ENCODE data around the gene GALNT7.

The GALNT7 gene

DNA sequence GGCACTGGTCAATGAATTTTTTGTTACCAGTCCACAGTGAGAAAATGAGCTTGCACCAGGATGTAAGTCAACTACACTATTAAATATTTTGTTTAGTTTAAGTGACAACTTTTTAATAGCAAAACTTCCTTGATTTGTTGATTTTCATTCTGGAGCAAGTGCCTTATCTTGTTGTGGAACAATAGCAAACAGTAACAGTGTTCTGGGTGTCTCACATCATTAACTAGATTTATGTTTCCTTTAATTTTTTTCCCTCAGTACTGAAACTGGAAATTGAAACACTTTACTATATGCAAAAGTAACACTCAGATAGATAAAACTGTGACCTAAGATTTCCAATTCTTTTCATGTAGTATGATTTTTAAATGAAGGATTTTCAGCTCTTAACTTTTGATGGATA lies 80.1 kb downstream of the GALNT7 start:
- TF ChIP-seq, protein P1, sequence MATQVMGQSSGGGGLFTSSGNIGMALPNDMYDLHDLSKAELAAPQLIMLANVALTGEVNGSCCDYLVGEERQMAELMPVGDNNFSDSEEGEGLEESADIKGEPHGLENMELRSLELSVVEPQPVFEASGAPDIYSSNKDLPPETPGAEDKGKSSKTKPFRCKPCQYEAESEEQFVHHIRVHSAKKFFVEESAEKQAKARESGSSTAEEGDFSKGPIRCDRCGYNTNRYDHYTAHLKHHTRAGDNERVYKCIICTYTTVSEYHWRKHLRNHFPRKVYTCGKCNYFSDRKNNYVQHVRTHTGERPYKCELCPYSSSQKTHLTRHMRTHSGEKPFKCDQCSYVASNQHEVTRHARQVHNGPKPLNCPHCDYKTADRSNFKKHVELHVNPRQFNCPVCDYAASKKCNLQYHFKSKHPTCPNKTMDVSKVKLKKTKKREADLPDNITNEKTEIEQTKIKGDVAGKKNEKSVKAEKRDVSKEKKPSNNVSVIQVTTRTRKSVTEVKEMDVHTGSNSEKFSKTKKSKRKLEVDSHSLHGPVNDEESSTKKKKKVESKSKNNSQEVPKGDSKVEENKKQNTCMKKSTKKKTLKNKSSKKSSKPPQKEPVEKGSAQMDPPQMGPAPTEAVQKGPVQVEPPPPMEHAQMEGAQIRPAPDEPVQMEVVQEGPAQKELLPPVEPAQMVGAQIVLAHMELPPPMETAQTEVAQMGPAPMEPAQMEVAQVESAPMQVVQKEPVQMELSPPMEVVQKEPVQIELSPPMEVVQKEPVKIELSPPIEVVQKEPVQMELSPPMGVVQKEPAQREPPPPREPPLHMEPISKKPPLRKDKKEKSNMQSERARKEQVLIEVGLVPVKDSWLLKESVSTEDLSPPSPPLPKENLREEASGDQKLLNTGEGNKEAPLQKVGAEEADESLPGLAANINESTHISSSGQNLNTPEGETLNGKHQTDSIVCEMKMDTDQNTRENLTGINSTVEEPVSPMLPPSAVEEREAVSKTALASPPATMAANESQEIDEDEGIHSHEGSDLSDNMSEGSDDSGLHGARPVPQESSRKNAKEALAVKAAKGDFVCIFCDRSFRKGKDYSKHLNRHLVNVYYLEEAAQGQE (IDR thresholded peaks at IDR 0.05; ENCODE audit: insufficient read depth in 1 of 2, low read depth in 2 of 2, low read length in 2 of 2), result no peak
- no peak for TF ChIP-seq POLR2AphosphoS5 (IDR thresholded peaks at IDR 0.05; ENCODE audit: low read depth, low read length)

DNA sequence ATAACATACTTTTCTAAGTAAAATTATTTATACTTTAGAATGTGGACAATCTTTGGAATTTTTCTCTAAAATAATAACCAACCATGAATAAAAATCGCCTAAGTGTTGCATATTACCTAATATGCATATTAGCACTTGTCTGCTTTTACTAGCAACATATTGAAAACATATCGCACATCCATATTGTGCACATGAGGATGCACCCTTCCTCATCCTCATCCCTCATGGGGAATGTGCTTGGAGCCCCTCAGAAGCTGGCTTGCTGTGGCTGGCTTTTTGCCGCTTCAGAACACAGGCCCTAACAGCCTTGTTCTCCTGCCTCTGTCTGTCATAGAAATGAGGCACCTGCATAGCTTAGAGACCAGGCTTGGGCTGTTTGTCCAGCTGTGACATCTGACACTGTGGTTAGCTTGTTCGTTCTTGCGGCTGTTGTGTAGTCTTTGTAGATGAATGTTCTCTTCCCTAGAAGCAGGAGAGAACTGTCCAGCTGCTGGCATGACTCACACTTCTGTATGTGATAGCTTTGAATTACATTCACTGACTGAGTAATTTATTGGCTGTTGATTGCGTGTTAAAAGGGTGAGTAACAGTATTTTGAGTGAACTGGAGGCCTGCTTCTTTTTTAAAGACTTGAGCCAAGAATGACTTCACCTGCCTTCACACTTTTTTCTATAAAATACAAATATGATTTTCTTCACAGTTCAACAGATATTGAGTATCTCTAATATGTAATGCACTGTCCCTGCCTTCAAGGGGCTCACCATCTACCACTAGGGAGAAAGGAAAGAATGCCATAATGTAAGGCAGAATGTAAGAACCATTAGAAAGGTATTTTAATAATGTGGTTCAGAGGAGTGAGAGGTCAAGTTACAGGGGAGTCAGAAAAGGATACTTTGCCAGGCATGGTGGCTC lies 83.7 kb downstream of the GALNT7 start:
- peak; percentile 53 for TF ChIP-seq FOXP2 (optimal IDR thresholded peaks at IDR 0.05; ENCODE audit: borderline replicate concordance, extremely low read depth, extremely low read length, insufficient read depth)
- peak; percentile 25; the same call in 1 of the 2 replicates for TF ChIP-seq TAF1 (IDR thresholded peaks at IDR 0.05; ENCODE audit: borderline replicate concordance, insufficient read depth, low read length)
- no peak for TF ChIP-seq POLR2AphosphoS5 (IDR thresholded peaks at IDR 0.05; ENCODE audit: low read depth, low read length)
- peak; percentile 73; the same call in 1 of the 2 replicates for TF ChIP-seq SIN3A (IDR thresholded peaks at IDR 0.05; ENCODE audit: borderline replicate concordance, insufficient read depth, low read length)
- TF ChIP-seq, protein P1 (IDR thresholded peaks at IDR 0.05; ENCODE audit: insufficient read depth in 1 of 2, low read depth in 2 of 2, low read length in 2 of 2), result peak; percentile 82 to 95

DNA sequence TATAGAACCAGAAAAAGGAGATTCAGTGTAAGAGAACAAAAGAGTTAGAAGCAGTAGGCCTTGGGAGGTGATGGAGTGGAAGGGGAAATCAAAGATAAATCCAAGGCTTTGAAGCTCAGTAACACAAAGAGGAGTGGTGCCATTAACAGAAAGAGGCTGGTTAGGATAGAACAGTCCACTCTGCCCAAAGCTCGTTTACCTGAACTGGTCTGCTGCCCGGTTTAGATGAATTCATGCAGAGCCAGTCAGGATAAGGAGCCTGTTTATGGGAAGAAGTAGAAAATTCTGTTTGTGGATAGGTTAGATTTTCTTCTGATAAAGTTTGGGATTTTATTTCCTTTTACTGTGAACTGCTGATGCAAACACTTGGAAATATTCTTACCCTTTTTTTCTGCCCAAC lies 85.0 kb downstream of the GALNT7 start:
- TF ChIP-seq, protein P1 (IDR thresholded peaks at IDR 0.05; ENCODE audit: insufficient read depth in 1 of 2, low read depth in 2 of 2, low read length in 2 of 2), result no peak
- TF ChIP-seq FOXP2 (optimal IDR thresholded peaks at IDR 0.05; ENCODE audit: borderline replicate concordance, extremely low read depth, extremely low read length, insufficient read depth), result no peak
- TF ChIP-seq TAF1 (IDR thresholded peaks at IDR 0.05; ENCODE audit: borderline replicate concordance, insufficient read depth, low read length), result no peak
- no peak for TF ChIP-seq POLR2AphosphoS5 (IDR thresholded peaks at IDR 0.05; ENCODE audit: low read depth, low read length)
- no peak for TF ChIP-seq SIN3A (IDR thresholded peaks at IDR 0.05; ENCODE audit: borderline replicate concordance, insufficient read depth, low read length)

DNA sequence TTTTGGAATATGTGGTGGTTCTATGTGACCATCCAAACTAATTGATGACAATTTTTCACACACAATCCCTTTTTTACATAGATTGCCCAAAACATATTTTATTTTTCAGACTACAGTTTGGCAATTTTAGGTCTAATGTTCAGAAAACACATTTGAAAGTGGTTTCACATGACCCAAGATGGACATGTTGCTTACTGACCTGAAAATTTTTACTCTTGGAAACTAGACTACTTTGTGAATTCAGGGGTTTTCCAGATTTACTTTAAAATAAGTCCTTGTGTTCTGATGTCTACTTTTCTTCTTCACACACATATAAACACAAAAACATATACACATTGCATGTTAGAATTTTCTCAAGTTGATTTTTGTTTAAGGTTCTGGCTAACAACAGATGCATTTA lies 86.0 kb downstream of the GALNT7 start:
- TF ChIP-seq FOXP2 (optimal IDR thresholded peaks at IDR 0.05; ENCODE audit: borderline replicate concordance, extremely low read depth, extremely low read length, insufficient read depth) (no peak), POLR2AphosphoS5 (IDR thresholded peaks at IDR 0.05; ENCODE audit: low read depth, low read length) (no peak), TAF1 (IDR thresholded peaks at IDR 0.05; ENCODE audit: borderline replicate concordance, insufficient read depth, low read length) (no peak)
- TF ChIP-seq, protein P1 (IDR thresholded peaks at IDR 0.05; ENCODE audit: insufficient read depth in 1 of 2, low read depth in 2 of 2, low read length in 2 of 2), result no peak

All from PFSK-1 (cell line).